Peyer's patch (tissue), 4 donors: ENCODE results near the gene IL37. TPM values are rescaled to one million over a fixed set of nuclear protein-coding genes. Genes with fewer than 3 reads are reported as not detected.
"Not testable (repeated sequence)": the region's sequence is repeated elsewhere in the genome, so short reads cannot be mapped to it uniquely, and the experiment has no call there.

Experiments used
- DNase-seq, 3 donors: peaks; one replicate each; pipeline ENCODE4 v3.0.0-alpha.2; 2017 to 2019
- H3K27ac ChIP-seq, 4 donors: fragments of 200-600 bp; sonication (generic); one replicate each; pipeline ENCODE4 v1.5.1; 2016 to 2019
- H3K27me3 ChIP-seq, 2 donors: fragments of 200-600 bp; sonication (generic); one replicate each; pipeline ENCODE4 v1.5.1; 2019
- H3K36me3 ChIP-seq, 3 donors: fragments of 200-600 bp; sonication (generic); one replicate each; pipeline ENCODE4 v1.5.1; 2016 to 2019
- H3K4me1 ChIP-seq, 4 donors: fragments of 200-600 bp; sonication (generic); one replicate each; pipeline ENCODE4 v1.5.1; 2016 to 2019
- H3K4me3 ChIP-seq, 4 donors: fragments of 200-600 bp; sonication (generic); 1 replicate in 3 of 4; 2 replicates in 1 of 4; pipeline ENCODE4 v1.5.1; 2016 to 2019; ENCODE audit warnings: mild to moderate bottlenecking in 1 of 4
- H3K9me3 ChIP-seq, 4 donors: fragments of 200-600 bp; sonication (generic); one replicate each; pipeline ENCODE4 v1.5.1; 2016 to 2019; ENCODE audit warnings: mild to moderate bottlenecking in 1 of 4
- POLR2A ChIP-seq, 2 donors: fragments of 450-650 bp; IDR thresholded peaks; one replicate each; pipeline ENCODE4 v1.5.1; 2017; ENCODE audit warnings: antibody characterized with exemption in 2 of 2, mild to moderate bottlenecking in 2 of 2, moderate library complexity in 2 of 2
- total RNA-seq, 4 donors: library from RNA; depleted of rRNA; stranded (reverse); fragments of >200 nt; gene quantifications; one replicate each; pipeline ENCODE4 v1.1.0, GENCODE V29; 2016
- TF ChIP-seq, protein P1 (sequence below), 6 experiments: fragments of 450-650 bp in 4 of 6; fragments of 200-600 bp in 2 of 6; sonication (generic) in 1 of 6; IDR thresholded peaks; one replicate each; pipeline ENCODE4 v1.5.1; 2017 to 2019; ENCODE audit warnings: antibody characterized with exemption in 6 of 6, mild to moderate bottlenecking in 3 of 6, moderate library complexity in 1 of 6

IL37 gene
- total RNA-seq, 4 donors from 2014 or later: not detected

DNA sequence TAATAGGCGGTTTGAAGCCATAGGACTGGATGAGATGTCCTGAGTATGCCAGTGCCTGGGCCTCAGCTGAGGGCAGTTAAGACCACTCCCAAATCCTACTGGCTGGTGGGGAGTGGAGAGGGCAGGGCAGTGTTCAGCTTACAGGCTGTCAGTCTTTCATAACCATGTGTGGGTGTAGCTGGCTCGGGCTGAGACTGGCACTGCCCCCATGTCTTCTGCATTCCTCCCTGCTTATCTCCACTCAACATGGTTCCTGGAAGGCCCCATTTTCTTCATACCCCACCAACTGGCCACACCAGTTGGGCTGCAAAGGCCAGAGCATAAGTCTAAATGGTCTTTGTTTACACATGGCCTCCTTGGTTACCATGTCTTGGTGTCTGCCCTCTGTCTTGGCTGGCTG lies 17.2 kb upstream of the IL37 start:
- no peaks in the 10 kb centered on the region for H3K9me3 ChIP-seq
- no peak for DNase-seq
- no peak overlapping the region for H3K4me3 ChIP-seq
- no peak overlapping the region for H3K27ac ChIP-seq
- H3K4me1 ChIP-seq: no peaks in the 10 kb centered on the region
- TF ChIP-seq, protein P1, sequence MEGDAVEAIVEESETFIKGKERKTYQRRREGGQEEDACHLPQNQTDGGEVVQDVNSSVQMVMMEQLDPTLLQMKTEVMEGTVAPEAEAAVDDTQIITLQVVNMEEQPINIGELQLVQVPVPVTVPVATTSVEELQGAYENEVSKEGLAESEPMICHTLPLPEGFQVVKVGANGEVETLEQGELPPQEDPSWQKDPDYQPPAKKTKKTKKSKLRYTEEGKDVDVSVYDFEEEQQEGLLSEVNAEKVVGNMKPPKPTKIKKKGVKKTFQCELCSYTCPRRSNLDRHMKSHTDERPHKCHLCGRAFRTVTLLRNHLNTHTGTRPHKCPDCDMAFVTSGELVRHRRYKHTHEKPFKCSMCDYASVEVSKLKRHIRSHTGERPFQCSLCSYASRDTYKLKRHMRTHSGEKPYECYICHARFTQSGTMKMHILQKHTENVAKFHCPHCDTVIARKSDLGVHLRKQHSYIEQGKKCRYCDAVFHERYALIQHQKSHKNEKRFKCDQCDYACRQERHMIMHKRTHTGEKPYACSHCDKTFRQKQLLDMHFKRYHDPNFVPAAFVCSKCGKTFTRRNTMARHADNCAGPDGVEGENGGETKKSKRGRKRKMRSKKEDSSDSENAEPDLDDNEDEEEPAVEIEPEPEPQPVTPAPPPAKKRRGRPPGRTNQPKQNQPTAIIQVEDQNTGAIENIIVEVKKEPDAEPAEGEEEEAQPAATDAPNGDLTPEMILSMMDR (IDR thresholded peaks at IDR 0.05): no peak
- no peak for TF ChIP-seq POLR2A (IDR thresholded peaks at IDR 0.05)
- H3K36me3 ChIP-seq: no peaks in the 10 kb centered on the region
- no peaks in the 10 kb centered on the region for H3K27me3 ChIP-seq

DNA sequence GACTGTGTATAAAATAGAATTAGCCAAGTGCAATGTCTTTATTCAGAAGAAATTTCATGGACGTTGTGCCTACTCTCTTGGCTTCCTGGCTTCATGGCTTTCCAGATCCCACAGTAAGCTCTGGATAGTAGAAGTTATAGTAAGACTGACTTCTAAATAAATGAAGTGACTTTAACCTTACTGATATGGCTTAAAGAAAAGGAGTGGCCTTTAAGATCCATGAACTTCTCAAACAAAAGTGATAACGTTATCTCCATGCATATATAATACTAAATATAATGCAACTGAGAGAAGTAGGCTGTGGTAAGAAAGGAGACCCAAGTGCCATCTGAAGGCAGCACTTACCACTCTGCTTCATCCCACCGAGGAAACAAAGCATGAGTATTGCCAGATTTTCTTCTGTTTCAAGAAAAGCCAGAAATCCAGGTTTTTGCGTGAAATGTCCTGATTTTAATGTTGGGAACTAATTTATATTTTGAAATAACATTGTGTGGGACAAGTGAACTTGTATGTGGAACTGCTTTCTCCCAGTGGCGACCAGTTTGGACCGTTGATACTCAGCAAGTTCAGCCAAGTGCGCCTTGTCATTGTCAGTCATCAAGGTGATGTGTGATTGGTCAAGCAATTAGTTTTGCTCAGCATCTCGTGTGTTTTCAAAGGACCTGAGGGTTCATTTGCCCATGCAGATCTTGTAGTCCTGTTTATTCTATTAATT lies 13.9 kb upstream of the IL37 start:
- Histone ChIP-seq H3K27ac (no peak overlapping the region), H3K36me3 (no peaks in the 10 kb centered on the region), H3K27me3 (no peaks in the 10 kb centered on the region), H3K9me3 (no peaks in the 10 kb centered on the region), H3K4me1 (no peaks in the 10 kb centered on the region), H3K4me3 (no peak overlapping the region)
- TF ChIP-seq POLR2A (IDR thresholded peaks at IDR 0.05): no peak
- TF ChIP-seq, protein P1 (IDR thresholded peaks at IDR 0.05): no peak
- no peak for DNase-seq

DNA sequence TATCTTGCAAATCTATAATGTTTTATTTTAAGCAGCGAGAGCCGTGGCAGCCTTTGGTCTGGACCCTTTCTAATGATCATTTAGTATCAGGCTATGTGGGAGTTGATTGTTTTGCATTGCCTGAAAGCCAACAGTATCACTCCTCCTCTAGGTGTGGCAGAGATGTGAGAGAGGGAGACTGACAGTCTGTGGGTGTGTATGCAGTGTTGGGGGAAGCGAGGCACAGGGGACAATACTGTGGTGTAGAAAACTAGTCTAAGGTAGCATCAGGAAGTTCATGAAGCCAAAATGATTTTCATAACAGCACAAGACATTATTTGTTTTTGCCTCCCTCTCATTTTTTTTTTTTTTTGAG lies 13.4 kb upstream of the IL37 start:
- Histone ChIP-seq H3K4me3 (no peak overlapping the region), H3K36me3 (no peaks in the 10 kb centered on the region), H3K9me3 (no peaks in the 10 kb centered on the region), H3K4me1 (no peaks in the 10 kb centered on the region), H3K27me3 (no peaks in the 10 kb centered on the region), H3K27ac (no peak overlapping the region)
- DNase-seq: no peak
- TF ChIP-seq POLR2A (IDR thresholded peaks at IDR 0.05): no peak
- TF ChIP-seq, protein P1 (IDR thresholded peaks at IDR 0.05): no peak

DNA sequence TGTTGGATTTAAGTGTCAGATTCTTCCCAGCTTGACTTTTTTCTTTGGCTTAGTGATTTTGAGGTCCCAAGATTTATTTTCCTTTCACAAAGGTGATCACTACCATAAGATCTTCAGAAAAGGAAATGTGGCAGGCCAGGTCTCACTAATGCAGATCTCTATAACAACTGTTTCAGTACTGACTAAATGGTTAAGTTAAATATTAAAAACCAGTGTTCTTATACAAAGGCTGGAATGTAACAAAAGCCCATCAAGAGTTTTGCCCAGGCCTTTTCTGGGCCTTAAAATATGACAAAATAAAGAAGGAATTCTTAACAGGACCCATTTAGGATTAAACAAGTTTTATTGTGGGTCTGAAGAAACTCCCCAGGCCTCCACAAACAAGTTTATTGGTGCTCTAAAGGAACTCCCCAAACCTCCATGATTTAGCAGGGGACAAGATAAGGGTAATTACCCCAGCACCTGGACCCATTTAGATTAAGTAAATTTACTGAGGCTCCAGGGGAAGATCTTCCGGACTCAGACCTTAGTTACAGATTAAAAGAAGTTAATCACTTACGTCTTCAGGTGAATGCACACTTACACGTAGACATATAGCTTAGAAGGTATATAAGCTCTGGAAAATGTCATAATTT lies 9.4 kb upstream of the IL37 start:
- not testable (repeated sequence) for H3K4me1 ChIP-seq, H3K9me3 ChIP-seq, DNase-seq, H3K4me3 ChIP-seq, H3K27ac ChIP-seq, H3K27me3 ChIP-seq, H3K36me3 ChIP-seq

DNA sequence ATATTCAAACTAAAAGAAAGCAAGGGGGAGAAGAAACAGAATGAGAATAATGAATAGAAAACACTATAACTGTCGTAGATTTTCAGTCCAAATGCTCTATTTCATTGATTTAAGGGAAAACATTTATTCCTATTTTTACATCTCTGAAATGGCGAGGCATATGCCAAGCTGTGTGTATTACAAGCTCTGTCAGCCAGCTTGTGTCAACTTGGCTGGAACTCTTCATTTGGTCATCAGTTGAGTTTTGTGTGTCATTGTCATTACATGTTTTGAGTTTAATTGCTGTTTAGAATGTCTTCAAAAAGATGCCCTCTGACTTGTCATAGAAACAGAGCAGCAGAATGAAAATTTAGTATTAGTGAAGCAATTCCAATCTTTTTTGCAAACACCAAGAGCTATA lies 8.1 kb upstream of the IL37 start:
- no peak for DNase-seq
- Histone ChIP-seq H3K27ac (no peak overlapping the region), H3K9me3 (no peaks in the 10 kb centered on the region), H3K36me3 (no peaks in the 10 kb centered on the region), H3K4me3 (no peak overlapping the region), H3K4me1 (no peaks in the 10 kb centered on the region), H3K27me3 (no peaks in the 10 kb centered on the region)
- no peak for TF ChIP-seq POLR2A (IDR thresholded peaks at IDR 0.05)
- TF ChIP-seq, protein P1 (IDR thresholded peaks at IDR 0.05): no peak

DNA sequence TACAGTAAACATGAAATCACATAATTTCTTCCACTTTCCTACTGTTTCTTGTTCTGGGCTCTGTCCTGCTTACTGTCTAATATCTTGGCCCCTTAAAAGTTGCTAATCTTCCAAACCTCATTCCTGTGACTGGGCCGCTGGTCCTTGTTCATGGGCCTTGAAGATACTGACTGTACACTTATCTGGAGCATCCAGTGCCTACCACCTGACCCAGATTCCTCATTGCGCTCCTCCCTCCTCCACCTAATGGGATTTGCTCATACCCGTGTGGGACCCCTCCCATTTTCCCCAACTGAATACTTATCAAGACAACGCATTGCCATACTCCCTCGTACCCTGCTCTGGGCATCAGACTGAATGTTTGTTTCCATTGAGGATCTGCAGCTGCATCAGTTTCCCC lies 6.1 kb upstream of the IL37 start:
- H3K36me3 ChIP-seq: no peaks in the 10 kb centered on the region
- H3K4me3 ChIP-seq: no peak overlapping the region
- H3K9me3 ChIP-seq: no peaks in the 10 kb centered on the region
- TF ChIP-seq, protein P1 (IDR thresholded peaks at IDR 0.05): no peak
- TF ChIP-seq POLR2A (IDR thresholded peaks at IDR 0.05): no peak
- H3K27ac ChIP-seq: no peak overlapping the region
- no peaks in the 10 kb centered on the region for H3K4me1 ChIP-seq
- DNase-seq: no peak
- no peaks in the 10 kb centered on the region for H3K27me3 ChIP-seq
